SK-N-SH treated with all-trans-retinoic acid at 6 μM for 48 hours (cell line): ENCODE results near the gene NOLC1.

Source experiments
- ARNTL ChIP-seq: fragments of 450-650 bp; formaldehyde crosslinking; IDR thresholded peaks from 2 replicates; pipeline ENCODE4 v1.5.0; 2020; ENCODE audit warnings: low read depth, mild to moderate bottlenecking, moderate library complexity, borderline replicate concordance
- CREB5 ChIP-seq: fragments of 250-450 bp; sonication (Bioruptor Pico); IDR thresholded peaks from 2 replicates; pipeline ENCODE4 v1.5.1; 2020; ENCODE audit warnings: low read depth, mild to moderate bottlenecking, moderate library complexity
- CSRNP3 ChIP-seq: fragments of 250-450 bp; sonication (Bioruptor Pico); IDR thresholded peaks from 2 replicates; pipeline ENCODE4 v1.5.1; 2021; ENCODE audit warnings: mild to moderate bottlenecking, moderate library complexity
- GLIS3 ChIP-seq: fragments of 250-450 bp; sonication (Bioruptor Pico); IDR thresholded peaks from 2 replicates; pipeline ENCODE4 v1.5.0; 2020; ENCODE audit warnings: mild to moderate bottlenecking, moderate library complexity
- PPARA ChIP-seq: fragments of 250-450 bp; sonication (Bioruptor Pico); IDR thresholded peaks from 2 replicates; pipeline ENCODE4 v1.5.0; 2020; ENCODE audit warnings: mild to moderate bottlenecking, borderline replicate concordance
- TOX ChIP-seq: fragments of 250-450 bp; sonication (Bioruptor Pico); IDR thresholded peaks from 2 replicates; pipeline ENCODE4 v1.8.0; 2021; ENCODE audit warnings: mild to moderate bottlenecking, moderate library complexity, borderline replicate concordance
- TSHZ2 ChIP-seq: fragments of 250-450 bp; sonication (Bioruptor Pico); IDR thresholded peaks from 2 replicates; pipeline ENCODE4 v1.5.0; 2020; ENCODE audit warnings: mild to moderate bottlenecking, moderate library complexity
- ZC3H10 ChIP-seq: fragments of 250-450 bp; sonication (Bioruptor Pico); IDR thresholded peaks from 2 replicates; pipeline ENCODE4 v1.5.1; 2021; ENCODE audit warnings: mild to moderate bottlenecking, moderate library complexity
- ZFP3 ChIP-seq: fragments of 250-450 bp; sonication (Bioruptor Pico); IDR thresholded peaks from 2 replicates; pipeline ENCODE4 v1.5.0; 2020; ENCODE audit warnings: mild to moderate bottlenecking, moderate library complexity
- ZNF565 ChIP-seq: fragments of 450-650 bp; formaldehyde crosslinking; conservative IDR thresholded peaks from 2 replicates; pipeline ENCODE4 v1.5.0; 2020; ENCODE audit warnings: low read depth, mild to moderate bottlenecking, moderate library complexity
- ZNF70 ChIP-seq: fragments of 450-650 bp; formaldehyde crosslinking; IDR thresholded peaks from 2 replicates; pipeline ENCODE4 v1.5.0; 2020; ENCODE audit warnings: mild to moderate bottlenecking, moderate library complexity
- TF ChIP-seq, protein P1 (sequence below): fragments of 250-450 bp; sonication (Bioruptor Pico); IDR thresholded peaks from 2 replicates; pipeline ENCODE4 v1.8.0; 2020; ENCODE audit warnings: mild to moderate bottlenecking, moderate library complexity, borderline replicate concordance
- TF ChIP-seq, protein P2 (sequence below): fragments of 250-450 bp; sonication (Bioruptor Pico); IDR thresholded peaks from 2 replicates; pipeline ENCODE4 v1.8.0; 2021; ENCODE audit warnings: low read depth, mild to moderate bottlenecking, moderate library complexity, borderline replicate concordance

GRCh38 chr10:102157224-102157623, 5.0 kb downstream of the NOLC1 start:
- no peak for TF ChIP-seq TOX (CRISPR knock-in tag)
- TF ChIP-seq ZNF565 (CRISPR knock-in tag), result no peak
- TF ChIP-seq, protein P1, sequence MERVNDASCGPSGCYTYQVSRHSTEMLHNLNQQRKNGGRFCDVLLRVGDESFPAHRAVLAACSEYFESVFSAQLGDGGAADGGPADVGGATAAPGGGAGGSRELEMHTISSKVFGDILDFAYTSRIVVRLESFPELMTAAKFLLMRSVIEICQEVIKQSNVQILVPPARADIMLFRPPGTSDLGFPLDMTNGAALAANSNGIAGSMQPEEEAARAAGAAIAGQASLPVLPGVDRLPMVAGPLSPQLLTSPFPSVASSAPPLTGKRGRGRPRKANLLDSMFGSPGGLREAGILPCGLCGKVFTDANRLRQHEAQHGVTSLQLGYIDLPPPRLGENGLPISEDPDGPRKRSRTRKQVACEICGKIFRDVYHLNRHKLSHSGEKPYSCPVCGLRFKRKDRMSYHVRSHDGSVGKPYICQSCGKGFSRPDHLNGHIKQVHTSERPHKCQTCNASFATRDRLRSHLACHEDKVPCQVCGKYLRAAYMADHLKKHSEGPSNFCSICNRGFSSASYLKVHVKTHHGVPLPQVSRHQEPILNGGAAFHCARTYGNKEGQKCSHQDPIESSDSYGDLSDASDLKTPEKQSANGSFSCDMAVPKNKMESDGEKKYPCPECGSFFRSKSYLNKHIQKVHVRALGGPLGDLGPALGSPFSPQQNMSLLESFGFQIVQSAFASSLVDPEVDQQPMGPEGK (CRISPR knock-in tag), result no peak
- TF ChIP-seq PPARA (CRISPR knock-in tag), result no peak
- no peak for TF ChIP-seq ARNTL (CRISPR knock-in tag)
- TF ChIP-seq GLIS3 (CRISPR knock-in tag), result no peak
- TF ChIP-seq CREB5 (CRISPR knock-in tag), result no peak
- no peak for TF ChIP-seq ZC3H10
- TF ChIP-seq ZFP3 (CRISPR knock-in tag), result no peak
- TF ChIP-seq, protein P2, sequence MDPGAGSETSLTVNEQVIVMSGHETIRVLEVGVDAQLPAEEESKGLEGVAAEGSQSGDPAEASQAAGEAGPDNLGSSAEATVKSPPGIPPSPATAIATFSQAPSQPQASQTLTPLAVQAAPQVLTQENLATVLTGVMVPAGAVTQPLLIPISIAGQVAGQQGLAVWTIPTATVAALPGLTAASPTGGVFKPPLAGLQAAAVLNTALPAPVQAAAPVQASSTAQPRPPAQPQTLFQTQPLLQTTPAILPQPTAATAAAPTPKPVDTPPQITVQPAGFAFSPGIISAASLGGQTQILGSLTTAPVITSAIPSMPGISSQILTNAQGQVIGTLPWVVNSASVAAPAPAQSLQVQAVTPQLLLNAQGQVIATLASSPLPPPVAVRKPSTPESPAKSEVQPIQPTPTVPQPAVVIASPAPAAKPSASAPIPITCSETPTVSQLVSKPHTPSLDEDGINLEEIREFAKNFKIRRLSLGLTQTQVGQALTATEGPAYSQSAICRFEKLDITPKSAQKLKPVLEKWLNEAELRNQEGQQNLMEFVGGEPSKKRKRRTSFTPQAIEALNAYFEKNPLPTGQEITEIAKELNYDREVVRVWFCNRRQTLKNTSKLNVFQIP, result no peak
- TF ChIP-seq CSRNP3 (CRISPR knock-in tag), result no peak
- no peak for TF ChIP-seq ZNF70
- TF ChIP-seq TSHZ2 (CRISPR knock-in tag), result no peak
